Fibroblast of lung (primary cell): ENCODE results near the gene BRDT.

Experiments
- CTCF ChIP-seq, 2 donors: IDR thresholded peaks in 1 of 2; conservative IDR thresholded peaks in 1 of 2; 1 replicate in 1 of 2; 2 replicates in 1 of 2; pipeline ENCODE4 v1.5.1; 2011 to 2012; ENCODE audit warnings: low read length in 2 of 2, control low read depth in 1 of 2, inconsistent platforms in 1 of 2, low read depth in 1 of 2, mild to moderate bottlenecking in 1 of 2
- EZH2 ChIP-seq: IDR thresholded peaks from 2 replicates; pipeline ENCODE4 v1.5.1; 2012; ENCODE audit warnings: low read length, control low read depth, mild to moderate bottlenecking; ENCODE audit errors: missing control alignments

- TF ChIP-seq CTCF (conservative IDR thresholded peaks at IDR 0.05 in 1 of 2, IDR thresholded peaks at IDR 0.05 in 1 of 2; ENCODE audit: low read depth in 1 of 2, low read length in 2 of 2) = no peak
- TF ChIP-seq EZH2 = no peak
These were observed 23.4 kb upstream of the BRDT start for GRCh38 chr1:91925644-91926435.
